Measurements from ENCODE around the gene MPP2. TPM values are rescaled to one million over a fixed set of nuclear protein-coding genes. Genes with fewer than 3 reads are reported as not detected.

Gene MPP2
- total RNA-seq, 2 experiments from 2014 or later = 3.5 to 4.0 TPM

DNA sequence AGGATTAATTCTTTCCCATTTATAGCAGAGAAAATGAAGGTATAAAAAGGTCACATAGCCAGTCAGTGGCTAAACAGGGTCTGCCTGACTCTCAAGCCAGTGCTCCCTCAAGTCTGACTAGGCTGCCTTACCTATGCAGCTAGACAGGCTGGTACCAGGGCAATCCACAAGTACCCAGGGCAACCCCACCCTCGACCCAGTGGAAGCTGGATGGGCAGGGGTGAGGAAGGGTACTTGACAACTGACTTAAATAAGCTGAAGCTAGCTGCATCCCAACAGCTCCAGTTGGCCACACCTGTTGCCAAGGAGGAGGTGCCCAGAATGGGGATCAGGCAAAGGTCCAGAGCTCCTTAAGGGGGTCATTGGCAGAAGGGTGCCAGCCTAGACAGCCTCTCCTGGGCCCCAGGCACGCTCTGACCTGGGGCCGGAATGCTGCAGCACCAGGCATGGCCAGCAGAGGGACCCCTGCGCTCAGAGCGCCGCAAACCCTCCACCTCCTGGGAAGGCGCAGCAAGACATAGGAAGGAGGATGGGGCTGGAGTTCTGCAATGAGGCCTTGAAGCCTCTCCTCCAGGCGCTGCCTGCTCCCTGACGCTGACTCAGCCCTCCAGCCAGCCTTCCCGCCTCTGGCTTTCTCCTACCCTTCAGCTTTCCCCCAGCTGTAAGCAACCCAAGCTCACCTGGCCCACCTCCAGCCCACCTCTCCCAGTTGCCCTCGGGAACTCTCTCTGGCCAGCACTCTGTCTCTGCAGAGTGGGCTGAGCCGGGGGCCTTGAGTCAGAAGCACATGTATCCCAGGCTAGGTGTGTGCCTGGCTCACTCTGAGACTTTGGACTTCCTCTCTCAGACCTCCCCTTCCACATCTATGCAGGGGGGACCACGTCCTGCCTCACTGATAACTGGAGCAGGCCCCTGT, 28.8 kb downstream of the MPP2 start:
- Mint-ChIP-seq H3K4me3 (no peak overlapping the region), H3K4me1 (ENCODE audit: low read depth) (no peaks in the 10 kb centered on the region), H3K27me3 (peaks cover 12% of the 10 kb centered on the region), H3K9me3 (no peaks in the 10 kb centered on the region), H3K27ac (no peak overlapping the region), H3K36me3 (ENCODE audit: low read depth) (no peaks in the 10 kb centered on the region)
- ChIA-PET CTCF (interaction anchor here (1.0 to 1.8 kb wide), 4 partner anchors 22 to 163 kb away, joined by 3 to 6 read pairs (median 6); no protein-coding TSS in a partner anchor), POLR2A (no interaction called here)
- intact Hi-C loops (cut with DNase I, micrococcal nuclease) = loop anchor here (1.0 to 2.0 kb wide), 4 partner anchors 116 to 163 kb away; no protein-coding TSS in a partner anchor
- DNase-seq (peak in 13 of 14 experiments; percentile 49 to 78 (median 60)), ATAC-seq (ENCODE audit: poor library complexity) (peak; percentile 86)
- H3K27ac ChIP-seq (ENCODE audit: low read depth in 1 of 2, low read length in 2 of 2) = no peak overlapping the region
- no peaks in the 10 kb centered on the region for H3K9me3 ChIP-seq (ENCODE audit: control insufficient read depth in 1 of 2, insufficient read depth in 1 of 2, low read length in 2 of 2)
- peak; percentile 92 for TF ChIP-seq CTCF (IDR thresholded peaks at IDR 0.05)
- no peaks in the 10 kb centered on the region for H3K36me3 ChIP-seq (ENCODE audit: insufficient read depth, low read length)
- H3K4me3 ChIP-seq (ENCODE audit: low read length) = no peak overlapping the region
- H3K27me3 ChIP-seq (ENCODE audit: control insufficient read depth in 1 of 2, insufficient read depth in 2 of 2, low read length in 2 of 2) = no peaks in the 10 kb centered on the region
- H3K4me1 ChIP-seq (ENCODE audit: insufficient read depth, low read length) = peaks cover 8% of the 10 kb centered on the region

DNA sequence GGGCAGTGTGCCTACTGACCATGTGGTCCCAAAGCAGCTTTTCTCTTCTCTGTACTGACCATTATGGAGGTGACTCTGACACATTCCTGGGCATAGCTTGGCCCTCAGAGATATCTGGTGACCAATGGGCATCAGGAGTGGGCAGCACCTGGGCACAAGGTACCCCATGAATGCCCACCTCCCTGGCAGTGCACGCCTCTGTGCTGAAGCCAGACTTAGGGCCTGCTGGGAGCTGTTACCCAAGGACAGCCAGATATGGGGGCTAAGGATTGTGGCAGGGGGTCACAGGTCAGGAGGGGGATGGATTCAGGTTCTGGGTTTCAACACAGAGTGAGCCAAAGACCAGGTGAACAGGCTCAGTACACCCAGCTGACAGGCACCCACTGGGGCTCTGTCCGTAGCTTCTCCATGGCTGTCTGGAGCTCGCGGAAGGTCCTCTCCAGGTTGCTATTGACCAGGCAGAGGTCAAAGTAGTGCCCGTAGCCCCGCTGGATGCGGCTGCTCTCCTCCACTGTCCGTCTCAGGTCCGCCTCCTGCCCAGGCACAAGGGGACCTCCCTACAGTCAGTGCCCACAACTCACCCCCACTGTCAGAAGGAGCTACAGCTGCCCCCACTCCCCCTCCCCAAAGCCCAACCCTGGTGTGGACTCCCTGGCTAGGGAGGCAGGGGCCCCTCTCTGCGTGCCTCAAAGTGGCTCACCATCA, 29.7 kb downstream of the MPP2 start:
- no peaks in the 10 kb centered on the region for H3K27me3 ChIP-seq (ENCODE audit: control insufficient read depth in 1 of 2, insufficient read depth in 2 of 2, low read length in 2 of 2)
- no peaks in the 10 kb centered on the region for H3K36me3 ChIP-seq (ENCODE audit: insufficient read depth, low read length)
- no peaks in the 10 kb centered on the region for H3K4me1 Mint-ChIP-seq (ENCODE audit: low read depth)
- no peak overlapping the region for H3K27ac ChIP-seq (ENCODE audit: low read depth in 1 of 2, low read length in 2 of 2)
- peaks cover 8% of the 10 kb centered on the region for H3K4me1 ChIP-seq (ENCODE audit: insufficient read depth, low read length)
- peaks cover 16% of the 10 kb centered on the region for H3K27me3 Mint-ChIP-seq
- no peak for TF ChIP-seq CTCF (IDR thresholded peaks at IDR 0.05)
- H3K36me3 Mint-ChIP-seq (ENCODE audit: low read depth) = no peaks in the 10 kb centered on the region
- H3K9me3 ChIP-seq (ENCODE audit: control insufficient read depth in 1 of 2, insufficient read depth in 1 of 2, low read length in 2 of 2) = no peaks in the 10 kb centered on the region
- H3K4me3 Mint-ChIP-seq = no peak overlapping the region
- H3K9me3 Mint-ChIP-seq = no peaks in the 10 kb centered on the region
- DNase-seq = no peak
- H3K27ac Mint-ChIP-seq = no peak overlapping the region
- intact Hi-C loops (cut with DNase I, micrococcal nuclease) = loop anchor here (1.0 to 2.0 kb wide), 4 partner anchors 117 to 164 kb away; no protein-coding TSS in a partner anchor
- ChIA-PET POLR2A (no interaction called here), CTCF (interaction anchor here (1.5 to 1.8 kb wide), 3 partner anchors 33 to 164 kb away, joined by 5 to 6 read pairs (median 6); no protein-coding TSS in a partner anchor)
- no peak for ATAC-seq (ENCODE audit: poor library complexity)
- no peak overlapping the region for H3K4me3 ChIP-seq (ENCODE audit: low read length)

- no peaks in the 10 kb centered on the region for H3K36me3 Mint-ChIP-seq (ENCODE audit: low read depth)
- no peak for DNase-seq
- H3K4me1 Mint-ChIP-seq (ENCODE audit: low read depth) = no peaks in the 10 kb centered on the region
- no peaks in the 10 kb centered on the region for H3K9me3 ChIP-seq (ENCODE audit: control insufficient read depth in 1 of 2, insufficient read depth in 1 of 2, low read length in 2 of 2)
- peaks cover 8% of the 10 kb centered on the region for H3K4me1 ChIP-seq (ENCODE audit: insufficient read depth, low read length)
- H3K27ac Mint-ChIP-seq = no peak overlapping the region
- H3K9me3 Mint-ChIP-seq = no peaks in the 10 kb centered on the region
- ChIA-PET POLR2A (no interaction called here), CTCF (no interaction called here)
- no peak overlapping the region for H3K27ac ChIP-seq (ENCODE audit: low read depth in 1 of 2, low read length in 2 of 2)
- H3K36me3 ChIP-seq (ENCODE audit: insufficient read depth, low read length) = no peaks in the 10 kb centered on the region
- no peak overlapping the region for H3K4me3 ChIP-seq (ENCODE audit: low read length)
- peaks cover 0 to 3% of the 10 kb centered on the region in 2 experiments for H3K27me3 ChIP-seq (ENCODE audit: control insufficient read depth in 1 of 2, insufficient read depth in 2 of 2, low read length in 2 of 2)
- no peak for TF ChIP-seq CTCF (IDR thresholded peaks at IDR 0.05)
- intact Hi-C loops (cut with DNase I, micrococcal nuclease) = no loop called here
- no peak overlapping the region for H3K4me3 Mint-ChIP-seq
- H3K27me3 Mint-ChIP-seq = peaks cover 22% of the 10 kb centered on the region
- no peak for ATAC-seq (ENCODE audit: poor library complexity)
Measured at GRCh38 chr17:43877031-43877430, 30.3 kb downstream of the MPP2 start.
